ENCODE measurements around the gene ADARB1.

The ADARB1 gene

GRCh38 chr21:45162115-45162514, 87.7 kb downstream of the ADARB1 start:
- H3K27ac ChIP-seq = no peak overlapping the region
- TF ChIP-seq CTCF (IDR thresholded peaks at IDR 0.05) (no peak), ZFX (IDR thresholded peaks at IDR 0.05; ENCODE audit: borderline replicate concordance) (no peak)

GRCh38 chr21:45162809-45163208, 88.4 kb downstream of the ADARB1 start:
- TF ChIP-seq ZFX (IDR thresholded peaks at IDR 0.05; ENCODE audit: borderline replicate concordance) (no peak), CTCF (IDR thresholded peaks at IDR 0.05) (no peak)

GRCh38 chr21:45163413-45164123, 89.2 kb downstream of the ADARB1 start:
- TF ChIP-seq ZFX (IDR thresholded peaks at IDR 0.05; ENCODE audit: borderline replicate concordance) (no peak), CTCF (IDR thresholded peaks at IDR 0.05) (no peak)
- no peak overlapping the region for H3K27ac ChIP-seq

More at GRCh38 chr21:45162809-45163208, 88.4 kb downstream of the ADARB1 start:
- no peak overlapping the region for H3K27ac ChIP-seq

- H3K27ac ChIP-seq = no peak overlapping the region
- TF ChIP-seq ZFX (IDR thresholded peaks at IDR 0.05; ENCODE audit: borderline replicate concordance) (no peak), CTCF (IDR thresholded peaks at IDR 0.05) (no peak)
Measured at GRCh38 chr21:45164124-45164511, 89.7 kb downstream of the ADARB1 start.

- H3K27ac ChIP-seq = no peak overlapping the region
- TF ChIP-seq CTCF (IDR thresholded peaks at IDR 0.05) (no peak), ZFX (IDR thresholded peaks at IDR 0.05; ENCODE audit: borderline replicate concordance) (no peak)
Measured at GRCh38 chr21:45164838-45165237, 90.5 kb downstream of the ADARB1 start.

- H3K27ac ChIP-seq = no peak overlapping the region
Measured at GRCh38 chr21:45166931-45167330, 92.6 kb downstream of the ADARB1 start.

More at GRCh38 chr21:45166931-45167330, 92.6 kb downstream of the ADARB1 start:
- TF ChIP-seq ZFX (IDR thresholded peaks at IDR 0.05; ENCODE audit: borderline replicate concordance) (no peak), CTCF (IDR thresholded peaks at IDR 0.05) (no peak)

Data from 22Rv1 (cell line).